ENCODE measurements around the gene PLD1. TPM values are rescaled to one million over a fixed set of nuclear protein-coding genes. Genes with fewer than 3 reads are reported as not detected.
A peak's percentile ranks its signal among the peaks of the same experiment; 100 is the strongest.
"Not testable (repeated sequence)": the region's sequence is repeated elsewhere in the genome, so short reads cannot be mapped to it uniquely, and the experiment has no call there.

Gene PLD1
- total and polyA plus RNA-seq, 8 donors = 3.4 to 43.0 (median 11.0) TPM

DNA sequence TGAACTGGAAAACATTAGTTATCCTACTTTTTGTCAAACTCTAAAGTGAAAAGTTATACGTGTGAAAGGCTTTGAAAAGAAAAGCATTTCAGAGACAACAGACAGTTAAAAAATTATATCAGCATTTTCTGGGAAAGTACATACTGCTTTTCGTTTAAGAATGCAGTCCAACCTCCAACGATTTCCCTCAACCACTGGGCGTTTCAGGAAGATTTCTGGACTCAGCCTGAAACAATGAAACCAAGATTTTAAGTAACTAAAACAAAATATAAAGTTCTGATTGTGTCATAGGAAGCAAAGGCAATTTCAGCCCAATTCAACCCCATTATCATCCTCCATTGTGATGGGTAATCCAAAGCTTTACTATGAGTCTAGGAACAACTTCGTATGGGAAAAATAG lies 110.7 kb downstream of the PLD1 start:
- Histone ChIP-seq H3K4me3 (no peak overlapping the region), H3K27ac (no peak overlapping the region), H3K27me3 (no peaks in the 10 kb centered on the region), H3K4me1 (peaks cover 0 to 9% (median 0%) of the 10 kb centered on the region in 4 donors), H3K9me3 (peaks cover 0 to 6% (median 0%) of the 10 kb centered on the region in 4 donors), H3K36me3 (peaks cover 0 to 13% (median 5%) of the 10 kb centered on the region in 4 donors)
- TF ChIP-seq POLR2A (IDR thresholded peaks at IDR 0.05) (no peak), POLR2AphosphoS5 (IDR thresholded peaks at IDR 0.05) (no peak), EP300 (IDR thresholded peaks at IDR 0.05) (no peak)
- TF ChIP-seq, protein P1, sequence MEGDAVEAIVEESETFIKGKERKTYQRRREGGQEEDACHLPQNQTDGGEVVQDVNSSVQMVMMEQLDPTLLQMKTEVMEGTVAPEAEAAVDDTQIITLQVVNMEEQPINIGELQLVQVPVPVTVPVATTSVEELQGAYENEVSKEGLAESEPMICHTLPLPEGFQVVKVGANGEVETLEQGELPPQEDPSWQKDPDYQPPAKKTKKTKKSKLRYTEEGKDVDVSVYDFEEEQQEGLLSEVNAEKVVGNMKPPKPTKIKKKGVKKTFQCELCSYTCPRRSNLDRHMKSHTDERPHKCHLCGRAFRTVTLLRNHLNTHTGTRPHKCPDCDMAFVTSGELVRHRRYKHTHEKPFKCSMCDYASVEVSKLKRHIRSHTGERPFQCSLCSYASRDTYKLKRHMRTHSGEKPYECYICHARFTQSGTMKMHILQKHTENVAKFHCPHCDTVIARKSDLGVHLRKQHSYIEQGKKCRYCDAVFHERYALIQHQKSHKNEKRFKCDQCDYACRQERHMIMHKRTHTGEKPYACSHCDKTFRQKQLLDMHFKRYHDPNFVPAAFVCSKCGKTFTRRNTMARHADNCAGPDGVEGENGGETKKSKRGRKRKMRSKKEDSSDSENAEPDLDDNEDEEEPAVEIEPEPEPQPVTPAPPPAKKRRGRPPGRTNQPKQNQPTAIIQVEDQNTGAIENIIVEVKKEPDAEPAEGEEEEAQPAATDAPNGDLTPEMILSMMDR (IDR thresholded peaks at IDR 0.05) = no peak
- WGBS, 5 donors = 65 to 78% (median 71%) methylated on average over 5 of the region's 5 CpGs
- peak in 1 of 2 donors; percentile 34 for DNase-seq
- intact Hi-C loops (cut with DNase I; ENCODE audit: low total_unique reads) = no loop called here

DNA sequence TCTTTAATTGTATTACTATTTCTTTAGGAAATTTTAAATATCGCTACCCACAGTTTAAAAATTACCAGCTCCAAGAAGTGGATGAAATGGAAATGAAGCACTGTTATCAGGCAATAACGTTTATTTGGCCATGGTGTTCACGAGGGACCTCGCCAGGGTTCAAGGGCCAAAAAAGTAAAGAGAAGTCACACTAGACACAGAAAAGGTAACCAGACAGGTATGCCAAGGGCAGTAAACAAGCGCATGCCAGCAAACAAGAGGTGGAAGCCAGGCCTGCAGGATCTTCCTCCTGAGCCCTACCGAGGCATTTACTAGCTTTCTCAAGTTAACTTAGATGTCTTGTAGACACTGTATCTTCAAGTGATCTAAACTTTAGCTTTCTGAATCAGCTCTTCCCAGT lies 113.5 kb downstream of the PLD1 start:
- TF ChIP-seq, protein P1 (IDR thresholded peaks at IDR 0.05) = no peak
- no peak for TF ChIP-seq POLR2A (IDR thresholded peaks at IDR 0.05)
- no peak for TF ChIP-seq POLR2AphosphoS5 (IDR thresholded peaks at IDR 0.05)
- no peak for TF ChIP-seq EP300 (IDR thresholded peaks at IDR 0.05)
- Histone ChIP-seq H3K4me3 (no peak overlapping the region), H3K27ac (no peak overlapping the region), H3K27me3 (no peaks in the 10 kb centered on the region), H3K4me1 (peaks cover 0 to 9% (median 0%) of the 10 kb centered on the region in 4 donors), H3K36me3 (peaks cover 0 to 14% (median 6%) of the 10 kb centered on the region in 4 donors), H3K9me3 (no peaks in the 10 kb centered on the region)
- no peak for DNase-seq
- WGBS, 5 donors = 80 to 94% (median 90%) methylated on average over 6 of the region's 6 CpGs
- intact Hi-C loops (cut with DNase I; ENCODE audit: low total_unique reads) = no loop called here

DNA sequence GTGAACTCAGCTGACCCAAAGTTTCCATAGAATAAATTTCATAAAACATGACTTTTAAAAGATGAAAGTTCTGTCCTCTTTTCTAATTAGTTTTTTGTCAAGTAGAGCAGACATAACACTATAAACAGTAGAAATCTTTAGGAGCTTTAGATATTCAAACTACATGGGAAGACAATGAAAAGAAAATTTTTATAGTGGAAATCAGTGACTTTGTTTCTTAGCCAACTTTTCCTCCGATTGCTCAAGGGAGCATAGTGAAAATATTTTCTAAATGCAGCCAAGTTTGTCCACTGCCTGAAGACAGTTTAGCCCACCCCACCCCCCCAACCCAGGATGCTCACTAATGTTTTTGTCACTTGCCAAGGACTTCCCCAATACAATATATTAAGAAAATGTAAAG lies 114.9 kb downstream of the PLD1 start:
- Histone ChIP-seq H3K4me3 (no peak overlapping the region), H3K27me3 (no peaks in the 10 kb centered on the region), H3K4me1 (peaks cover 0 to 9% (median 0%) of the 10 kb centered on the region in 4 donors), H3K27ac (no peak overlapping the region), H3K36me3 (peaks cover 0 to 14% (median 6%) of the 10 kb centered on the region in 4 donors), H3K9me3 (no peaks in the 10 kb centered on the region)
- TF ChIP-seq POLR2AphosphoS5 (IDR thresholded peaks at IDR 0.05) (no peak), EP300 (IDR thresholded peaks at IDR 0.05) (no peak)
- 57 to 77% (median 65%) methylated on average over 1 of the region's 1 CpG for WGBS, 5 donors
- intact Hi-C loops (cut with DNase I; ENCODE audit: low total_unique reads) = no loop called here
- DNase-seq = no peak

DNA sequence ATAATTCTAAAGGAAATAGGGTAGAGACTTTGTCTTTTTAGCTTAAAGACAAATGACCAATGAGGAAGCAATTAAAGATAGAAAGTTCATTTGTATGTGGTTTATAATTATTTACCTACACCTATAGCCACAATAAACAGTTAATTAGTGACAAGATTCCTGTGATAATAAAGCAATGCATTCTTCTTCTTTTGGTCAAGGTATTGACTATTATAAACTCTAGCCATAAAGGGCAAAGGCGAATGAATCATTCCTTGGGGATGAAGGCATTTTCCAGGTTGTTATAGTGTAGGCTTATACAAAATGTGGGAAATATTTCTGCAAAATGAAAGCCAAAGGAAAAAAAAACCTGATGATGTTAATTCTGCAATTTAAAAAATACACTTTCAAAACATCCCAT lies 115.4 kb downstream of the PLD1 start:
- no peaks in the 10 kb centered on the region for H3K27me3 ChIP-seq
- no peak overlapping the region for H3K4me3 ChIP-seq
- intact Hi-C loops (cut with DNase I; ENCODE audit: low total_unique reads) = no loop called here
- H3K4me1 ChIP-seq = peaks cover 0 to 9% (median 0%) of the 10 kb centered on the region in 4 donors
- peaks cover 0 to 14% (median 6%) of the 10 kb centered on the region in 4 donors for H3K36me3 ChIP-seq
- no peak for DNase-seq
- H3K27ac ChIP-seq = no peak overlapping the region
- 78 to 97% (median 93%) methylated on average over 1 of the region's 1 CpG for WGBS, 5 donors
- no peaks in the 10 kb centered on the region for H3K9me3 ChIP-seq
- TF ChIP-seq, protein P1 (IDR thresholded peaks at IDR 0.05) = no peak
- TF ChIP-seq POLR2AphosphoS5 (IDR thresholded peaks at IDR 0.05) = no peak
- TF ChIP-seq EP300 (IDR thresholded peaks at IDR 0.05) = no peak
- TF ChIP-seq POLR2A (IDR thresholded peaks at IDR 0.05) = no peak

DNA sequence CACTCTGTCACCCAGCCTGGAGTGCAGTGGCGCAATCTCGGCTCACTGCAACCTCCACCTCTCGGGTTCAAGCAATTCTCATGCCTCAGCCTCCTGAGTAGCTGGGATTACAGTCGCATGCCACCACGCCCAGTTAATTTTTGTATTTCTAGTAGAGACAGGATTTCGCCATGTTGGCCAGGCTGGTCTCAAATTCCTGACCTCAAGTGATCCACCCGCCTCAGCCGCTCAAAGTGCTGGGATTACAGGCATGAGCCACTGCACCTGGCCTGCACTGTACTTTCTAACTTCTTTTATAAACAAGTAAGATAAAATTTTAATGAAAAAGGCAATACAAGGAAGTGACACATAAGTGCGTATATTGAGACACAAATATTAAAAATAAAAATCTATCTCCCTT lies 117.7 kb downstream of the PLD1 start:
- H3K4me3 ChIP-seq; H3K27ac ChIP-seq; H3K9me3 ChIP-seq; H3K27me3 ChIP-seq; intact Hi-C loops (cut with DNase I; ENCODE audit: low total_unique reads); DNase-seq; H3K36me3 ChIP-seq: not testable (repeated sequence)
- WGBS, 5 donors = 89 to 93% (median 92%) methylated on average over 9 of the region's 9 CpGs
- H3K4me1 ChIP-seq = peaks cover 0 to 21% (median 4%) of the 10 kb centered on the region in 4 donors
